Upper lobe of left lung (tissue), 4 donors: Measurements from ENCODE around the gene ADRA2A.

Source experiments
- EP300 ChIP-seq, 4 donors: sonication (generic); formaldehyde crosslinking; IDR thresholded peaks; one replicate each; pipeline ENCODE4 v1.5.1; 2017; ENCODE audit warnings: antibody characterized with exemption in 4 of 4, control low read depth in 2 of 4
- TF ChIP-seq, protein P1 (sequence below), 6 experiments: fragments of 450-650 bp in 4 of 6; fragments of 200-600 bp in 2 of 6; sonication (generic) in 2 of 6; IDR thresholded peaks; one replicate each; pipeline ENCODE4 v1.5.1; 2016 to 2019; ENCODE audit warnings: antibody characterized with exemption in 6 of 6

DNA sequence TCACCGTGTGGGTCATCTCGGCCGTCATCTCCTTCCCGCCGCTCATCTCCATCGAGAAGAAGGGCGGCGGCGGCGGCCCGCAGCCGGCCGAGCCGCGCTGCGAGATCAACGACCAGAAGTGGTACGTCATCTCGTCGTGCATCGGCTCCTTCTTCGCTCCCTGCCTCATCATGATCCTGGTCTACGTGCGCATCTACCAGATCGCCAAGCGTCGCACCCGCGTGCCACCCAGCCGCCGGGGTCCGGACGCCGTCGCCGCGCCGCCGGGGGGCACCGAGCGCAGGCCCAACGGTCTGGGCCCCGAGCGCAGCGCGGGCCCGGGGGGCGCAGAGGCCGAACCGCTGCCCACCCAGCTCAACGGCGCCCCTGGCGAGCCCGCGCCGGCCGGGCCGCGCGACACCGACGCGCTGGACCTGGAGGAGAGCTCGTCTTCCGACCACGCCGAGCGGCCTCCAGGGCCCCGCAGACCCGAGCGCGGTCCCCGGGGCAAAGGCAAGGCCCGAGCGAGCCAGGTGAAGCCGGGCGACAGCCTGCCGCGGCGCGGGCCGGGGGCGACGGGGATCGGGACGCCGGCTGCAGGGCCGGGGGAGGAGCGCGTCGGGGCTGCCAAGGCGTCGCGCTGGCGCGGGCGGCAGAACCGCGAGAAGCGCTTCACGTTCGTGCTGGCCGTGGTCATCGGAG, 1.8 kb downstream of the ADRA2A start:
- TF ChIP-seq EP300 (IDR thresholded peaks at IDR 0.05), result no peak
- TF ChIP-seq, protein P1, sequence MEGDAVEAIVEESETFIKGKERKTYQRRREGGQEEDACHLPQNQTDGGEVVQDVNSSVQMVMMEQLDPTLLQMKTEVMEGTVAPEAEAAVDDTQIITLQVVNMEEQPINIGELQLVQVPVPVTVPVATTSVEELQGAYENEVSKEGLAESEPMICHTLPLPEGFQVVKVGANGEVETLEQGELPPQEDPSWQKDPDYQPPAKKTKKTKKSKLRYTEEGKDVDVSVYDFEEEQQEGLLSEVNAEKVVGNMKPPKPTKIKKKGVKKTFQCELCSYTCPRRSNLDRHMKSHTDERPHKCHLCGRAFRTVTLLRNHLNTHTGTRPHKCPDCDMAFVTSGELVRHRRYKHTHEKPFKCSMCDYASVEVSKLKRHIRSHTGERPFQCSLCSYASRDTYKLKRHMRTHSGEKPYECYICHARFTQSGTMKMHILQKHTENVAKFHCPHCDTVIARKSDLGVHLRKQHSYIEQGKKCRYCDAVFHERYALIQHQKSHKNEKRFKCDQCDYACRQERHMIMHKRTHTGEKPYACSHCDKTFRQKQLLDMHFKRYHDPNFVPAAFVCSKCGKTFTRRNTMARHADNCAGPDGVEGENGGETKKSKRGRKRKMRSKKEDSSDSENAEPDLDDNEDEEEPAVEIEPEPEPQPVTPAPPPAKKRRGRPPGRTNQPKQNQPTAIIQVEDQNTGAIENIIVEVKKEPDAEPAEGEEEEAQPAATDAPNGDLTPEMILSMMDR (IDR thresholded peaks at IDR 0.05), result no peak
